ENCODE results near the gene SBNO2.

- TF ChIP-seq CTCF (IDR thresholded peaks at IDR 0.05), result no peak
- TF ChIP-seq POLR2AphosphoS5 (IDR thresholded peaks at IDR 0.05), result no peak
- TF ChIP-seq POLR2A (IDR thresholded peaks at IDR 0.05), result no peak
- TF ChIP-seq EP300 (IDR thresholded peaks at IDR 0.05), result no peak
Observed at GRCh38 chr19:1164684-1165531, 9.2 kb downstream of the SBNO2 start.

Data from stomach (tissue), 4 donors.